GM18499 (cell line): ENCODE measurements around the gene GLI2.

Source experiments
- ATAC-seq: cut with Tn5 transposase; IDR thresholded peaks from one replicate; pipeline ENCODE4 v1.9.1; 2021; ENCODE audit warnings: moderate number of reproducible peaks; ENCODE audit not compliant: insufficient read depth, unreplicated experiment

Gene GLI2

DNA sequence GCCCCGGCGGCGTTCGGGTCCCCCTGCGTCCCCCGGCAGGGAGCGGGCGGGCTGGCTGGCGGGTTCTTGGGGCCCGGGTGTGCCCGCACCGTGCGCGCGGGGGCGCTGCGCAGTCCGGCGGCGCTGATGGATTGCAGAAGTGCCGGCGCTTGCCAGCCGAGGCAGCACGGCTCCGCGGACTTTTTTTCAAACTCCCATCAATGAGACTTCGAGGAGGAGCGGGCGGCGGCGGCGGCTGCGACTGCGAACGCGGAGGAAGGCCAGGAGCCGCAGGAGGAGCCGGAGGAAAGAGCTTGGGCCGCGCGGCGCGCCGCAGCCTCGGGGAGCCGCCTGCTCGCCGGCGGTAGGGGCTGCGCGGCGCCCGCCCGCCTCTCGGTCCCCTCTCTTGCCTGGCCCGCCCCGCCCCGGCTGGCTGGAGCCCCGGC lies at the start of gene GLI2:
Gene GLI2 (plus strand): TSS at position 123 of the 425 bp plus-strand sequence. CDS start 61,453 bp downstream, outside the sequence.
- no peak for ATAC-seq

DNA sequence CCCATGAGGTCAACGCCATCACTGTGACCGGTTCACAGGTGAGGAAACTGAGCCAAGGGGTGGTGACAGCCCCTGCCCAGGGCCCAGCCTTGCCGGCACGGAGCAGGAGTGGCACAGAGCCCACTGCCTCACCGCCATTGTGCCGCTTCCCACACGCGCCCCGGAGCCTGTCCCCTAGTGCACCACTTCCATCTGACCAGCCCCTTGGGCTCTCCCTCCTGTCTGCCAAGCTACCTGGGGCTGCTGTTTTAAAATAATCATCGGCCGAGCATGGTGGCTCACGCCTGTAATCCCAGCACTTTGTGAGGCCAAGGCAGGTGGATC lies 49.7 kb upstream of the GLI2 start:
- ATAC-seq: no peak

GRCh38 chr2:120686511-120687168 lies 49.0 kb upstream of the GLI2 start:
- ATAC-seq: no peak

- no peak for ATAC-seq
Observed at GRCh38 chr2:120687210-120687609, 48.5 kb upstream of the GLI2 start.

- ATAC-seq: no peak
Observed at GRCh38 chr2:120690521-120690920, 45.1 kb upstream of the GLI2 start.

DNA sequence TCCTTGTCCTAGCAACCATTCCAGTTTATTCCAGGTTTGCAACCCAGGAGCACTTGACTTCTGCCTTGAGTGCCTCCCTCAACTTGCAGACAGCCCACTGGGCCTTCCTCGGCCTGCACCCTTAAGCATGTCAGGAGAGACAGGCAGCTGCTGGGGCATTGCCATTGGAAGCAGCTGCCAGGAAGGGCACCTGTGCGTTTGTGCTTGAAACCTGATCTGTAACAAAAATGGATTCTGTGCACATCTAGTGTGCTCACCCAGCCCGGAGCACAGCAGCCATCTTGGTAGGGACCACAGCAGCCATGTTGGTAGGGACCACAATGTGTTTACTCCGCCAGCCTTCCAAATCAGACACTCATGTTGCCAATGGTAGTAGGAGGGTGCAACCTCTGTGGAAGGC lies 44.3 kb upstream of the GLI2 start:
- ATAC-seq: no peak

GRCh38 chr2:120692691-120693090 lies 43.0 kb upstream of the GLI2 start:
- no peak for ATAC-seq

DNA sequence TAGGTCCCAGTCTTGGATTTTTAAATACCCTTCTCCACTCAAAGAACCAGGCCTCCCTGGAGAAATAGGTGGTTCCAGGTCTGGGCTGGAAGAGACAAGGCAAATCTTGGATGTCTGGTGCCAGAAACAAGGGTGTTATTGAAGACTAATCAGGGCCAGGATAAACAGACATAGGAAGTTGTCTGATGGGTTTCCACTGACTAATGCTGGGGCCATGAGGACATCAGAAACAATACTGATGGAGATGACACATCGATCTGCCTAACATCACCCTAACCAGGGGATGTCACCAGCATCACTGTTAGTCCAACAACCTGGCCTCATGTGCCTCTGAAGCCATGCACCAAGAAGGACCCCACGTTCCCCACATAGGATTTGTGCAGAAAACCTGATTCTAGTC lies 42.5 kb upstream of the GLI2 start:
- ATAC-seq: no peak

DNA sequence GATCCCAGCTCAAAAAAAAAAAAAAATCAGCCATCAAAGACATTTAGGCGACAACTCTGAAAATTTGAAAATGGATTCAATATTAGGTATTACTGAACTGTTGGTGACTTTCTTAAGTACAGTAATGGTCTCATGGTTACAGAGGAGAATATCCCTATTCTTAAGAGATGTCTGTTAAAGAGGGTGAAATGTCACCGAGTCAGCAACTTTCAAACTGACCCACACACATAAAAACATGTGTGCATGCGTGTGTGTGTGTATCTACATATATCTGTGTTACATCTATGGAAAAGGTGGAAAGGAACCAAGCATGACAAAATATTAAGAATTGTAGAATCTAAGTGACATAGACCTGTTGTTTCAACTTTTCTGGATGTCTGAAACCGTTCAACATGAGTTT lies 41.6 kb upstream of the GLI2 start:
- no peak for ATAC-seq

- no peak for ATAC-seq
Observed at GRCh38 chr2:120697471-120697870, 38.2 kb upstream of the GLI2 start.

DNA sequence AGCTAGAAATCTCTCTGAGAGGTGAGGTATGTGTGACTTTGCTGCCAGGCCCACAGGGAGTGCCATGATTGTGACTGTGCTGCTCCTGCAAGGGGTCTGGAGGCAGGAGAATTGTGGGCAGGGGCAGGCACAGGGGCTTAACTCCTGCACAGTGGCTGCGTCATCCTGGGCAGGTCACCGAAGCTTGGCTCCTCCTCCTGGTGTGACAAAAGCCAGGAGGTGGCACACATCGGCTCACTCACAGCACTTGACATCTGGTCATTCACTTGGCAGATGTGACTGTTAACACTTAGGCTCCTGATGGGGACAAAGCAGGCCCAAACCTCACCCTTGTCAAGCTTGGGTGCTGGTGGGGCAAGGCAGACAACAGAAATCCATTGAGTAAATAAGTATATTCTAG lies 36.4 kb upstream of the GLI2 start:
- no peak for ATAC-seq

DNA sequence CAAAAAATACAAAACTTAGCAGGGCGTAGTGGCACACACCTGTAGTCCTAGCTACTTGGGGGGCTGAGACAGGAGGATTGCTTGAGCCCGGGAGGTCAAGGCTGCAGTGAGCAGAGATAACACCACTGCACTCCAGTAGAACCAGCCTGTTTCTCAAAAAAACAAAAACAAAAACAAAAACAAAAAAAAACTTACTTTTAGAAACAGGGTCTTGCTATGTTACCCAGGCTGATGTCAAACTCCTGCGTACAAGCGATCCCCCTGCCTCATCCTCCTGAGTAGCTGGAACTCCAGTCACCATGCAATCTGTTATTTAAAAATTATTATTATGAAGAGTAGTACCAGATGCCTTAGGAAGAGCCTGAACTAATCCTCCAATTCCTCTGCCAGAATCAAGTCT lies 35.0 kb upstream of the GLI2 start:
- no peak for ATAC-seq

DNA sequence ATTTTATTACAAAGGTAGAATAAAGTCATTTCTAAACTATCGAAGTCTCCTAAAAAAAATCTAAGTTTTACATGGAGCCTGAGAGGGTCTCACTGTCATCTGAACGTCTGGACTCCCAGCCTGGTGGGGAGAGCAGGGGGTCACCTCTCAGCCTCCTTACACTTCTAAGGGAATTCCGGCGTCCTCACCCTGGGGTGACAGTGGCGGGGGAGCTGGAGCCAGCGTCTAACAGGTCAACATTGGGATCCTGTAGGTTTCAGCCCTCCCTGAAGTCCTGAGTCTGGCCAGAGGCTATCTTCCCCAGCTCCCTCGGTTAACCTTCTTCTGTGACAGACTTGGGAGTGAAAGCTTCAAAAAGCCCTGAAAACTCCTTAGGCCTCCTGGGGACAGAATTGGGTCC lies 34.6 kb upstream of the GLI2 start:
- no peak for ATAC-seq

DNA sequence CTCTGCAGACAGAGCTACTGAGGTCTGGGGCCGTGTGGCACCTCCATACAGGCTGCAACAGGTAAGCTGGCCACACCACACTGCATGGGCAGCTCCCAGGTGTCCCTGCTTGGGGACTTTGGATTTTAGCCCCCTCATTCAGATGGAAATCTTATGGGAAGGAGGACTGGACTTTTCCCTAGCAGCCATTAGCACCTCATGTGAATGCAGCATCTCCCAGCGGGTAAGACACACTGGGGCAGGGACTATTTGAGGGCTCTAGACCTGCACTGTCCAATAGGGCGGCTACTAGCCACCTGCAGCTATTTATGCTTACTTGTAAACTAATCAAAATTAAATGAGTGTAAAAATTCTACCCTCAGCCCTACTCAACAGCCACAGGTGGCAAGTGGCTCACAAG lies 34.2 kb upstream of the GLI2 start:
- no peak for ATAC-seq

DNA sequence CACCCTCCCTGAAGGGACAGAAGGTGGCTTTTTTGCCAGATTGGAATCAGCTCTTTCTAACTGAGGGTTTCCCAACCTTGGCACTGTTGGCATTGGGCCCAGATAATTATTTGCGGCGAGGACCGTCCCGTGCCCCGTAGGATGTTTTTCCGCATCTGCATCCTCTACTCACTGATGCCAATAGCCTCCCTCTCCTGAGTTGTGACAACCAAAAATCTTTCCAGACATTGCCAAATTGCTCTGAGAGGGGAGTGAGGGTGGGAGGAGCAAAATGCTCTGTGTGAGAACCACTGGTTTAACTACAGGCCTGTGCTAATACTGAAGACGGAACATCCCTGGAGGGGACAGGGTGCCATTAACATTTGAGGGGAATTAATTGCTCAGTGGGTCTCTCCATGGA lies 33.6 kb upstream of the GLI2 start:
- no peak for ATAC-seq

GRCh38 chr2:120702801-120703200 lies 32.9 kb upstream of the GLI2 start:
- ATAC-seq: no peak

DNA sequence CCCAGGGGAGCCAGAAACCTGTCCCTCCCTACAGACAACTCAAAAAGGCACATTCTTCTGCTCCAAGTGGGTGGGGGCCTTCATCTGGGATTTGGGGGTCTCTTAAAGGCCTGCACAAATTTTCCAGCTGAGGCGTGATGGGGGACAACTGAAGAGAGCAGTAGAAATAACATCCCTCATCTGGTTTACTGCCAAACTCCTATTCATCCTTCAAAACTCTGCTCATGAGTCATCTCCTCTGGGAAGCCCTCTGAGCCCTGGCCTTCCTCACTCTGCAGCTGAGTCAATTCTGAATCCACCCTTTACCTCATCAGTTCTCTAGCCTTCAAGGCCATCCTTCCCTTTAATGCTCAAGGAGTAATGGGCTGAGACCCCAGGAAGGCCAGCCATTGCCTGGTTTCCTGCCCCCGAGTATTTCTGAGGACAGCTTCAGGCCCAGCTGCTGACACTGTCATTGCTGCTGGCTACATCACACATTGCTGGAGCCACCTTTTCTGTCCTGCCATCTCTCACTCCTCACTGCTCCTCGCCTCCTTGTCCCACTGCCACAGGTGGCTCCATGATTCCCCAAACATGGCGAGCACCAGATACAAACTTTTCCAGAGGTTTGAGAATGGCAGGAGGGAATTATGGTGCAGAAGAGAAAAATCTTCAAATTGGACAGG lies 32.2 kb upstream of the GLI2 start:
- no peak for ATAC-seq

DNA sequence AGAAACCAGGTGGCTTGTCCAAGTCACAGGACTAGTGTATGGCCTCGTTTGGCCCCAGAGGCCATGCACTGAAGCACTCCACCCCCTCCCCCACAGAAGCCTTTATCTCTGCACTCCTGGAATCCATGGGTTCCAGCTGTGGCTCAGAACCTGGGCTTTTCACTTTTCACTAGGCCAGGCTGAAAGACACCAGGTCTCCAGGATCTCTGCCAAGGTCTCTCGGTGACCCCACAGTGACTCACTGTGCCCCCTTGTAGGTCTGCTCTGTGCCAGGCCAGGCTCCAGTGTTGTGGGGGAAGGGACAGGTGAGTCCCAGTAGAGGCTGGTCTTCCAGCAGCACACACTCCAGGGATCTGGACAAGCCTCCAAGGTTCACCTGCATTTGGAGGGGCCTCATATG lies 31.0 kb upstream of the GLI2 start:
- no peak for ATAC-seq

DNA sequence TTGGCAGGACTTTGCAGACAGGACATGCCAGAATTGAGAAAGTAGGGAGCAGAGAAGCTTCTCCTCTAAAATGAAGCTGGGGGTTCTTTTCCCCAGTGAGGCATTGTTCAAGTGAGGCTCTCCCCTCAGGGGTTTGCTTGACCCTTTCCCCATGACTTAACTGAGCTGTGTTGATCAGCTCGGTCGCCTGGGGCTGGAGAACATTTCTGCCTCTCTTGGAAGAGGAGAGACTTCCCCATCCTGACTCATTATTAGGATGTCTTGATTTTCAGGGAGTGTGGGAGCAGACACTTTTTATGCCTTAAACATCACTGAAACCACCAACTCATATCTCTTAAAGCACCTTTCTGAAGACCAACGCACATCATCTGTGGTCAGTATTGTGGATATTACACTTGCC lies 27.9 kb upstream of the GLI2 start:
- ATAC-seq: no peak

GRCh38 chr2:120708944-120709607 lies 26.6 kb upstream of the GLI2 start:
- no peak for ATAC-seq

GRCh38 chr2:120709608-120710041 lies 26.0 kb upstream of the GLI2 start:
- no peak for ATAC-seq

DNA sequence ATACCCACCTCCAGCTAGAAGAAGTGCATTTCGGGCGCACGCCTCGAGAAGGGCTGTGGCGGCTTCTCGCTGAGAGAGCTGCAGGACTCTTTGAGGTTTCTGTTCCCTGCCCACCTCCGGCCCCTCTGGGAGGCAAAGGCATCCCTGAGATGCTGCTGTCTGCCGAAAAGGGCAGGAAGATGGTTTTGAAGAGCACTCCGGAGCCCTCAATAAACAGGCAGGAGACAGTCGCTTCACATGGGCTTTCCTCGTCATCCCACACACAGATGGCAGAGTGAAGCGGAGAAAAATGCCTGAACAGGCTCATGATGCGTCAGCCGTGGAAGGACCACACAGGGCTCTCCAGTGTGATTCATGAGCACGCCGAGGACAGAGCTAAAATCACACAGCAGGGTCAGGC lies 25.4 kb upstream of the GLI2 start:
- ATAC-seq: no peak
